Activated T-cell treated with anti-CD3 and anti-CD28 coated beads for 4 hours (primary cell): ENCODE measurements around the gene ZNF22.

Source experiments
- DNase-seq: peaks from one replicate; pipeline ENCODE4 v3.0.0-alpha.2; 2020

Gene ZNF22

DNA sequence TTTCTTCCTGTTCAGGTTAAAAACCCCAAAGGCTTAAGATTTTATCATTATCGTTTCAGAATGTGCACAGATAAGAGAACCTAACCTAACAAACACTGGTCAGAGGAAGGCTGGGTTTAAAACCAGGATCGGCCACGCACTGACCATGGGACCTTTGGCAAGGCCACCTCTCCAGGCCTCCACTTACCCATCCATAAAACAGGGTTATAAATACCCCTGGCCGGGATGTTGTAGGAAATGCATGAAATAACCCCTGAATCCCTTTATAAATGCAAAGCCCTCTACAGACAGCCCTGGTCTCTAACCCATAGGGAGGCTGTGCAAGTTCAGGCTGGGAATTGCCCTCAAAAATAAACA, 22.5 kb upstream of the ZNF22 start:
- no peak for DNase-seq

DNA sequence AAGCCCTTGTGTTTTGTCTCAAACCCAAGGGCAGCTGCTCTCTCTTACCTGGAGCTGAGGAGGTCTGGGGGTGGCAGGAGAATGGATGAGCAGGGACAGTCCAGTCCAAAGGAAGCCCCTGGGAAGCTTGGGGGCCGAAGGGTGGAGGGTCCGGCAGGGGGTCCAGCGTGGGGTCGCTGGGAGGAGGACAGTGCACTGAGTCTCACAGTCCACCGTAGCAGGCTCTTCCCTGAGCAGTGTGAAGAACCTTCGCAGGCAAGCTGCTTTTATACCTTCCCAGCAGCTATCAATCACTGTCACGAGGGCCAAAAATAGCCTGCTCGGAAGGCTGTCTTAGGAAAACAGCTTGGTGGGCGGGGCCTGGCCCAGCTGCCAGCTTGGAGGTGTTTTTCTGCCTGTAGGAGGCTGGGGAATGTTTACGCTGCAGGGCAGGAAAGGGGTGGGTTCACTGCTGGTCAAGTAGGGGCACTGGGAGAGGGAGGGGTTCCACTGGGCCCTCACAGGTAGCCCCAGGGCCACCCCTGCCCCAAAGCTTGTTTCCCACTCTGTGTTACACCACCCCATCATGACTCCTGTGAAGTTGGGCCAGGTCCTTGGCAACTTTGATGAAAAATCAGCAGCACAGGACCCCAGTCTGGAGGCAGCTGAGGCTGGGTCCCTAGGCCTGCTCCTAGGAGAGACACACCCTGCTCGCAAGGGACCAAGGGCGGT, 22.0 kb upstream of the ZNF22 start, which contains the start of gene DEPP1:
Gene DEPP1, minus strand, starts transcription at position 240 of the 711 bp plus-strand sequence. CDS start 779 bp downstream, outside the sequence.
- no peak for DNase-seq

DNA sequence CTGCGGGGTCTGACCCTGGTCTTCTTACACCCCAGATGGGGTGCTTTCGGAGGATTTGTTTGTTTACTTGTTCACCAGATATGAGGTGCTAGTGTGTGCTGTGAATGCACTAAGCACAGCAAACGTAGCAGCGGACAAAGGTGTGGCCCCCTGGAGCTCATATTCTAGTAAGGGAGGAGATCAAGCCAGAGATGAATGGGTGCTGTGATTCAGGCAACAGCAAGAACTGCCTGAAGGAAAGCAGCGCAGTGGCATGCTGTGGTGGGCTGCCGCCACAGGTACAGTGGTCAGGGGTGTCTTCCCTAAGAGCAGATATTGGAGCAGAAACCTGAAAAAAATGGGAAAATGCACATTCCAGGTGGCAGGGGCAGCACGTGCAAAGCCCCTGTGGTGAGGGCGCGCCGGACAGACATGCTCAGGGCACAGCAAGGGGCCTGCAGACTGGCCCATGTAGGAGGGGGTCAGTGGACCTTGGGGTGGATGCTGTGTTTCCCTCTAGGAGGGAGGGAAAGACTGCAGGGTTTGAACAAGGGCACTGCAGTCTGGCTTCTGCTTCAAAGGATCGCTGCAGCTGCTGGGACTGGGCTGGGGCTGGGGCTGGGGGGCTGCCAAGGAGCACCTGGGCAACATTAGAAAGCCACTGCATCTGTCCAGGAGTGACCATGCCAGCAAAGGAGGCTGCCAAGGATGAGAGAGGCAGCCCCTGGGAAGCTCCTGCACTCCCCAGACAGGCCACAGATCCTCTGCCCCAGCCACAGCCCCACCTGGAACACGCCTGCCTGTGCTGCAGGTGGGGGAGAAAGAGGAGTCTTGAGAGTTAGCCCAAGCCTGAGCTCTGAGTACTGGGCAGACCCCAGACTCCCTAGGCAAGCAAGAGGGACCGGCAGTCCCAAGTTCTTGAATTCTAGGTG, 21.2 kb upstream of the ZNF22 start:
- no peak for DNase-seq

DNA sequence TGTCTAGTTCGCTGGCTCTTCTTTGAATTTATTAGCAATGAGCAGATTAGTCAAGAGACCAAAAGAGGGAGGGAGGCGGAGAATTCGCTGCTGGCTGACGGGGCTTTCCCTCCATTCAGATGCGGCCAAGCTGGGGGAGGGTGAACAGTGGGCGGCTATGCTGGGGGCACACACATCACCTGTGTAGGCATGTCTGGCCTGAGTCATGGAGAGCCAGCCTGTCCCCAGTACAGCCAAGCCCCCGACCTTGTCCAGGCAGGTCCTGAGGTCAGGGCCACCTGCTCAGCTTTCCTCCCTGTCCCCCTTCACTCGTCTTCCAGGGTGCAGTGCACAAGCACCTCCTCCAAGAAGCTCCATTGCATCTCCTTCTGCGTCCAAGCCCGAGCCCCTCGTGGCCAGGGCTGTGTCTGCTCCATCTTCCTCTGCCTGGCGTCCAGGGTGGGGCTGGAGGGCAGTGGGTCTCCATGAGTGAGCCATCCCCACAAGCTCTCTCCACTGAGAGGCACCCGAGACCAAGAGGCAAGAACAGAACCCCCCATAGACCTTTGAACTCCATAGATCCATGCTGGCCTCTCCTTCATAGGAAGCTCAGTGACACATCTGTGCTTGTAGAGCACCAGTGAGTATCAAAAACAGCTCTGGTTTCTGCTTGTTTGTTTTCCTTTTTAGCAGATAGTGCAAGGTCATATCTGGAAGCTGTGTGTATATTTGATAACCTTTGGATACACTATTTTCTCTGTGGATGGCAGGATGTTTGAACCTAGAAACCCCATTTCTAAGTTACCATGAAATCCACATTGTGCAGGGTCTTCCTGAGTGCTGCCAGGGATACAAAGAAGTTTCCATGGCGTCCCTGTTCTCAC, 20.2 kb upstream of the ZNF22 start:
- DNase-seq, result no peak

DNA sequence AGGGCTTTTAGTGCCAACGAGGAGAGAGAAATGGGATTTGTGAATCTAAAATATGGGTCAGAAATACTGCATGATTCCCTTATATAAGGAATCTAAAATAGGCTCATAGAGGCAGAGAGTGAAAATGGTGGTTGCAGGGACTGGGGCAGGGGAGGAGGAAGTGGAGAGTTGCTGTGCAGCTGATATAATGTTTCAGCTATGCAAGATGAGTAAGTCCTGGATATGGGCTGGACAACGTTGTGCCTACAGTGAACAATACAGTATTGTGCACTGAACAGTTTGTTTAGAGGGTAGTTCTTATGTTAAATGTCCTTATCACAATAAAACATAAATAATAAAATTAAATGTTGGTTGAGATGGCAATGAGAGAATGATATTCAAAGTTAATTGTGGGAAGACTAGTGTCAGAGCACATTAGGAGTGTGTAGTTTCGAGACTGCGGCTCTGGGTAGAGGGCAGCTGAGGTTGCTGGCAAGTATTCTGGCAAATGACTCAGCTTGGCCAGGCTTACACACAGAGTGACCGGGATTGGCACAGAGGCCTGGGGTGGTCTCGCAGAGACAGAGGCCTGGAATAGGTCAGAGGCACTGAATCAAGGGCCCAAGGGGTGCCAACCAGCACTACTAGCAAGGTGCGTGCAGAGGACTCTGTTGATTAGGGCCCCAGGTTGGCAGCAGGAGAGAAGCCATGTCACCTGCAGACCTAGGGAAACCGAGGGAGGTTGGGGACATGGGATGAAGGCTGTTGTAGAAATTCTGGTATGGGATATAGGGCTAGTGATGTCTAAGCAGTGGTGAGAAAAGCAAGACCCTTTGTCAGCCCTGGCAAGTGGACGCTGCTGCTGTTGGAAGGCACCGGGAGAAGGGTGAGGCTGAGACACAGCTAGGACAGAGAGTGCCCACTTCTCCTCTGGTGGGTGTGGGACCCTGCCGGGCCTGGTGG, 19.3 kb upstream of the ZNF22 start:
- DNase-seq, result no peak

- no peak for DNase-seq
Observed at GRCh38 chr10:44982114-44982460, 18.6 kb upstream of the ZNF22 start.

- DNase-seq, result no peak
Observed at GRCh38 chr10:44982496-44982895, 18.2 kb upstream of the ZNF22 start.

DNA sequence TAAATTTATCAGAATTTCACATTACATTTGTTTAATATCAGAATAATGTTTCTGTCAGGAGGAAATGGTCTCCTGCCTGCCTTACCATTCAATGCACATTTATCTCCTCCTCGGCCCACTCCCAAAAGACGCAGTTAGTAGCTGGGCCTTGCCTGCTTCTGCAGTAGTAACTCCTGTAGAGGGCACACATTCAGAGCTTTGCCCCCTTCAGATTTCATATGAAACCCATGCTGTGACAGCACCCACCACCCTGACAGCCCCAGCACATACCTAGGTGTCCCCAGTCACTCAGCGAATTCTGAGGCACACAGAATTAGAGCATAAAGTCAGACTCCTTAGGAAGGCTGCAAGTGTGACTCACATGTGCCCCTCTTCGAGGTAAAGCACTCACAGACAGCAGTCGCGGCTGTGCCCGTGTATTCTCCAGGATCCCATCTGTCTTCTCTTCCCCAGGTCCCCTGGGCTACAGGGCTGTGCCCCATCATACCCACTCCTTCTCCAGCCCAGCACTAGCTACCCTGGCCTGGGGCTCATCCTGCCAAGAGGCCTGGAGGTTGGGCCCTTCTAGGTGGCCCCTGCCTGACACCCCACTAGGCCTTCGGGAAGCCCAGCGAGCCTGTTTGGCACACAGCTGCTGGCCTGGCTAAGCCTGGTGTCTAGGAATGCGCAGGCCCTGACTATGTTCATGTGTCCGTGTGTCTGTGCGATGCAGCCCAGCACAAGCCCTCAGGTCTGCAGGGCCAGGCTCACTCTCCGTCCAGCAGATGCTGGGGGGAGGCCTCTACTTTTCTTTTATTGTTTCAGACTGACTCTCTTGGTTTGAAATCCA, 17.4 kb upstream of the ZNF22 start:
- no peak for DNase-seq

DNA sequence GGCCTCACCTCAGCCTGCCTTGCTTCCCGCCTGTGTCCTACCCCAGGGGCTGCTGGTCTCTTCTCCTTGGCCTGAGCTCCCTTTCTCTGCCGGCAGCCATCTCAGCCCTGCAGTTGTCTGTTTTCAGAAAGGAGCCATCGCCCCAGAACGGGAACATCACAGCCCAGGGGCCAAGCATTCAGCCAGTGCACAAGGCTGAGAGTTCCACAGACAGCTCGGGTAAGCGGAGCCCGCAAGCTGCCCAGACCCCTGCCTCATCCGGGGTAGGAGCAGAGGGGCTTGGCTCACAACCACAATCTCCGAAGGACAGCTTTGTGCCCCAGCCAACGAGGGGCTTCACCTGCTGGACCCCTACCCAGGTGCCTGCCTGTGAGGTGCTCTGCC, 16.8 kb upstream of the ZNF22 start:
- no peak for DNase-seq

- no peak for DNase-seq
Observed at GRCh38 chr10:44984671-44985101, 16.0 kb upstream of the ZNF22 start.

DNA sequence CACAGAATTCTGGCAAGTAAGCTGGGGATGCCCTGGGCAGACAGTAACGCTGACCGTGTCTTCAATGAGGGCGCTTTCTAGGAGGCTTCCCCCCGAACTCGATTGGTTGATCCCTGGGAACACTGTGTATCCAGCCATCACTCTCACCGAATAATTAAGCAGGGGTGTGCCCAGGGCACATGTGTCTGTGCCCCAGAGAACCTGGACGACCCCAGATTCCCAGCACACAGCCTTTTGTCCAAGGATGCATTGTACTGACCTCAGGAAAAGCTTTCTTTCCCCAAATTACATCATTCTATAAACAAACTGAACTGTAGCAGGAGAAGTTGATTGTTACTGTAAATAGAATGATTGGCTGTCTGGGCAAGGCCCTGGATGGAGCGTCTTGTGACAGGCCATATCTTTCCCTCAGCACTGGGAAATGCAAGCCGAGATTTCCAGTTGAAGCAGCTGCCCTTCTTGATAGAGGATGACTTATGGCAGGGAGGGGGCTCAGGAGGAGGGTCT, 15.5 kb upstream of the ZNF22 start:
- no peak for DNase-seq

- no peak for DNase-seq
Observed at GRCh38 chr10:44986179-44986578, 14.5 kb upstream of the ZNF22 start.

DNA sequence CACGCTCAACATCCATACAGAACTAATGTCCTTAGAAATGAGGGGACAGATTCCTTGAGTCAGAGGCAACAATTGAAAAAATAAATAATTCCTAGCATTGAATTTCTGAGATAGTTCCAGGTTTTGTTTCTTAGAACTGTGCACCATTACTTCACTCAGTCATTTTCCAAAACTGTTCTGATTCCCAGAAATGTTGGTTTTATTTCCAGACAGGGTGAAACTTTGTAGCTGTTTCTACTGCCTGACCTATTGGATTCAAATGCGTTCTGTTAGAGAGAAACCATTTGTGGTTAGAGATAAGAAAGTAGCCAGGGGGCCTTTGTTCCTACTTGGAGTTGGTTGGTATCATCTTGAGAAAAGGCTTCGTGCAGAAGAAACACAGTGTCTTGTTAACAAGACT, 14.1 kb upstream of the ZNF22 start:
- DNase-seq, result no peak

DNA sequence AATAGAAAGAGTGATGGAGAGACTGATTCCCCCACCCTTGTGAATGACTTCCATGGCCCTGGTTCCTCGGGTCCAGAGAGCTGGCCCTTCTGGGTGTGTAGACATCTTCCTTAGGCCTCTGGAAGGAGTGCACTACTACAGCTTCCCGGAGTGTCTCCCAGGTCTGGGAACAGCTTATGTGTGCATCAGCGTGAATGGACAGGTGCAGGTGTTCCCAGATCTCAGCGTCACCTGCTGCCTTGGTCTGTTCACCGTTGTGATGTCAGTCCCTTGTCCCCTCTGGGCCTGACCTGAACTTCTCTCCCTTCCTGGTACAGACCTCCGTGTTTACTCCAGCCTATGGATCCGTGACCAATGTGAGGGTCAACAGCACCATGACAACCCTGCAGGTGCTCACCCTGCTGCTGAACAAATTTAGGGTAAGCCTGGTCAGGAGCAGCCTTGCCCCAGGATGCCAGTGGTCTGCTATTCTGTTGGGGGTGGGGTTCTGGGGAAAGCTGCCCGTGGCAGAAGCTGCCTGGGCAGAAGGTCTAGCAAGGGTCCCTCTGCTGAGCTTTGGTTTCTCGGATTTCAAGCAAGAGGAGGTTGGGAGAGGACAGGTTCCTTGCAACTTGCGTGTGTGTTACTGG, 11.7 kb upstream of the ZNF22 start:
- no peak for DNase-seq

DNA sequence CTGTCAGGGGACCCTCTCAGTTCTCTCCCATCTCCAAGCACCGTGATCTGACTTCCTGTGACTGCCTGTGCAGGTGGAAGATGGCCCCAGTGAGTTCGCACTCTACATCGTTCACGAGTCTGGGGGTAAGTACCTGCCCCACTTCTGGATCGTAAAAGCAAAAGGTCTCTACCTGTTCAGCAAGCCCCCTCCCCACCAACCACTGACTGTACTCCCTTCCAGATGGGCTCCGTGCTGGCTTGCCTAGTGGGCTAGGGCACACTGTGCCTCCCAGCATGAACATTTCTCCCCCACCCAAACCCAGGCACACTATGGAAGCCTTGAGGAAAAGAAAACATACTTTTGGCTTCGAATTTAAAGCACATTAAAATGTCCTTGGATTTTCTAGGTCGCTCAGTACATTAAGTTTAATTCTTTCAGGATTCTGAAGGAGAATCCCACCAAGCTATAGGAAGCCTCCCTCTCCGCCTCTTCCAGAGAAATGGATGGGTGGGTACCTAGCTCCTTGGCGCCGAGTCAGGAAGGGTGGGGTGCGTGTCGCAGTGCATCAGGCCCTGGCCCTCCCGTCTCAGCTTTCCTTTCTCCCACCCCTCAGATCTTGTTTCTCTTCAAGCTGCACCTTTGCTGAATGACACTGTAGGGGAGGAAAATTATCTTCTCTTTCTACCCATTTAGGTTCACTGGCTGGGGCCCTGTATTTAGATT, 11.0 kb upstream of the ZNF22 start:
- DNase-seq, result no peak

- no peak for DNase-seq
Observed at GRCh38 chr10:44990302-44990655, 10.4 kb upstream of the ZNF22 start.

DNA sequence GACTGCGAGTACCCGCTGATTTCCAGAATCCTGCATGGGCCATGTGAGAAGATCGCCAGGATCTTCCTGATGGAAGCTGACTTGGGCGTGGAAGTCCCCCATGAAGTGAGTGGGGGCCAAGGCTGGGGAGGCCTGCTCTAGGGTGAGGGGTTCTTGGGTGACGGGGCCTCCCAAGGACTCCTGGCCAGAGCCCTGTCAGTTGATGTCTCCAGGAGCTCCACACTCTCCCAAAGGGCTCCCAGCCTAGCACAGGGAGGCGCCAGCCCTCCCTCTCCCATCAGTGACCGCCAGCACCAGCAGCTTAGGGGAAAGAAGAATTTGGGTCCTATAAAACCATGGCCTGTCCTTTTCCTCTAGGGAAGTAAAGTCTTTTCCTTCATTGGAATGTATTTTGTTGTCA, 9.8 kb upstream of the ZNF22 start:
- DNase-seq, result no peak

GRCh38 chr10:44991571-44991970, 9.2 kb upstream of the ZNF22 start:
- DNase-seq, result no peak

DNA sequence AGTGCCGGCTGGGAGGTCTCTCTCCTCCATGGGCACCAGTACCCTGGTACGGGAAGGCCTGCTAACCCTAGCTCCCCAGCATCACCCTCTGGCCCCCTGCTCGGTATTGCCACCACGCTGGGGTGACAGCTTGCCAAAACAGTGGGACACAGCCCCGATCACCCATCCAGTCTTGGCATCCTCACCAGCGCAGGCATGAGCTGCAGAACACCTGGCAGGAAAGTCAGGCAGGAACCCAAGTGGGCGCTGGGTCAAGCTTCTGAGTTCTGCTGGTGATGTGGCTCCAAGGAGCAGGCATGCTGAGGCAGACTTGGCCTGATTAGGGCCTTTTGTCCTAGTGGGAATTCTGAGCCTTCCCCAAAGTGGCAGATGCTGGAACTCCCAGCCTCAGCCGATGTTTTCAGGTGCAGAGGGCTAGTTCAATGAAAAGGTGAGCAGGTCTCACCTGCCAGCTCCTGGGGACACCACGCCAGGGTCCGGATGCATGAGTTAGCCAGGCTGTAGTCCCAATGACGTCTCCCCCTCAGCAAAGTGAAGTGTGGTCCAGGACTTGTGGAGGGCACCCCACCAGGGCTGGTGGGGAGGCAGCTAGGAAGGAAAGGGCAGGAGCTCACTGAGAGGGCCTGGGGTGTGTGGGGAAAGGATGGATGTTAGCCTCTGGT, 8.5 kb upstream of the ZNF22 start:
- DNase-seq, result no peak
